Measurements from ENCODE around the gene NELL1. TPM values are rescaled to one million over a fixed set of nuclear protein-coding genes. Genes with fewer than 3 reads are reported as not detected.

Gene NELL1
- total RNA-seq, 2 experiments from 2014 or later = not detected

DNA sequence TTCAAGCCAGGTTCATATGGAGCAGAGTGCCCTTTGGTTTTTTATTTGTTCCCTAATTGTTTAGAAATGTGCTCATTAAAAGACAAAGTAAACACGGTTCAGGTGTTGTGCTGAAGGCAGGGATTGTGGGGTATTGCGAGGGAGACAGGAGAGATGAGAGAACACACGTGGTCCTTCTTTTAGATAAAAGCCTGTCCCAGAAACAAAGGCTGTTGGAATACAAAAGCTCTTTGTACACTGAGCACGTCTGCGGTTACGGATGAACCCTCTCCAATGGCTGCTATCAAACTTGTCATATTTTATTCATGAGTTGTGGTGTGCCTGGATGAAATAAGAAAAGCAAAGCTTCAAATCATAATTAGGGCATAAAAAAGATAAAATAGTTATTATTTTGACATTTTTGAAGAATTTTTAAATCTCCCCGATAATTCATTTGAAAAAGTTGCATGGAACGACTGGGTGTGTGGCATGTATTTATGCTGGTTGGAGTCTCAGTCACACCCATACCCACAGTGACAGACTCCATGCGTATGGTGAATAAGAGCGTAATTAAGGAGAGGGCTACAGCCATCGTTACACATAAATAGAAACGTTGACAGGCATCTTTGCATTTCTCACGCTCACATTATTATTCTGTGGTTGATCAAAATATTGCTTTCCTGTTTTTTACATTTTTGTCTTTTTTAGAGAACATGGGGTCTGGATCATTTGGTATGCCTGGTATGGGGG, 92.9 kb downstream of the NELL1 start:
- intact Hi-C loops (cut with DNase I, micrococcal nuclease) = no loop called here
- TF ChIP-seq, protein P1, sequence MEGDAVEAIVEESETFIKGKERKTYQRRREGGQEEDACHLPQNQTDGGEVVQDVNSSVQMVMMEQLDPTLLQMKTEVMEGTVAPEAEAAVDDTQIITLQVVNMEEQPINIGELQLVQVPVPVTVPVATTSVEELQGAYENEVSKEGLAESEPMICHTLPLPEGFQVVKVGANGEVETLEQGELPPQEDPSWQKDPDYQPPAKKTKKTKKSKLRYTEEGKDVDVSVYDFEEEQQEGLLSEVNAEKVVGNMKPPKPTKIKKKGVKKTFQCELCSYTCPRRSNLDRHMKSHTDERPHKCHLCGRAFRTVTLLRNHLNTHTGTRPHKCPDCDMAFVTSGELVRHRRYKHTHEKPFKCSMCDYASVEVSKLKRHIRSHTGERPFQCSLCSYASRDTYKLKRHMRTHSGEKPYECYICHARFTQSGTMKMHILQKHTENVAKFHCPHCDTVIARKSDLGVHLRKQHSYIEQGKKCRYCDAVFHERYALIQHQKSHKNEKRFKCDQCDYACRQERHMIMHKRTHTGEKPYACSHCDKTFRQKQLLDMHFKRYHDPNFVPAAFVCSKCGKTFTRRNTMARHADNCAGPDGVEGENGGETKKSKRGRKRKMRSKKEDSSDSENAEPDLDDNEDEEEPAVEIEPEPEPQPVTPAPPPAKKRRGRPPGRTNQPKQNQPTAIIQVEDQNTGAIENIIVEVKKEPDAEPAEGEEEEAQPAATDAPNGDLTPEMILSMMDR (IDR thresholded peaks at IDR 0.05) = no peak
- no peak overlapping the region for H3K4me3 Mint-ChIP-seq
- no peak overlapping the region for H3K27ac Mint-ChIP-seq
- no peaks in the 10 kb centered on the region for H3K36me3 Mint-ChIP-seq (ENCODE audit: low read depth)
- POLR2A ChIA-PET = no interaction called here
- Histone ChIP-seq H3K4me3 (ENCODE audit: low read length) (no peak overlapping the region), H3K4me1 (ENCODE audit: insufficient read depth, low read length) (no peaks in the 10 kb centered on the region), H3K27me3 (ENCODE audit: control insufficient read depth in 1 of 2, insufficient read depth in 2 of 2, low read length in 2 of 2) (no peaks in the 10 kb centered on the region), H3K36me3 (ENCODE audit: insufficient read depth, low read length) (no peaks in the 10 kb centered on the region), H3K27ac (ENCODE audit: low read depth in 1 of 2, low read length in 2 of 2) (no peak overlapping the region), H3K9me3 (ENCODE audit: control insufficient read depth in 1 of 2, insufficient read depth in 1 of 2, low read length in 2 of 2) (peaks cover 0 to 5% of the 10 kb centered on the region in 2 experiments)
- no peaks in the 10 kb centered on the region for H3K27me3 Mint-ChIP-seq
- ATAC-seq (ENCODE audit: poor library complexity) = no peak
- H3K4me1 Mint-ChIP-seq (ENCODE audit: low read depth) = no peaks in the 10 kb centered on the region
- CTCF ChIA-PET = no interaction called here
- no peaks in the 10 kb centered on the region for H3K9me3 Mint-ChIP-seq
- DNase-seq = no peak

DNA sequence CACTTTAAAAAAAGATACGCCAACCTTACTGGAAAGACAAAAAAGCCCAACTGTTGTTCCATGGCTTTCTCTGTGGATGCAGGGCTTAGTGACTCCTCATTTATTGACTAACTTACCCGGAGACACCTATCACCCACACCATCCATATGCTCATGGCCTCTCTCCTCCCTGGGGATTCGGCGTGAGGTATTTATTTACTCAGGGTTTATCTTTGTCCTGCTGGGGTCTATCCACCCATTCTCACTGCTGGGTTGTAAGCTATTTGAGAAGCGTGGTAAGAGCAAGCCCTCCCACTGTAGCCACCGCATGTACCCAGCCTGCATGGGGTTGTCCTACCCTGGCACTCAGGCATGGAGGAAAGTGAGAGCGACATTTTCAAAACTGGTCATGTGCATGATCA, 93.6 kb downstream of the NELL1 start:
- CTCF ChIA-PET = no interaction called here
- Mint-ChIP-seq H3K4me3 (no peak overlapping the region), H3K36me3 (ENCODE audit: low read depth) (no peaks in the 10 kb centered on the region), H3K27ac (no peak overlapping the region), H3K27me3 (no peaks in the 10 kb centered on the region), H3K4me1 (ENCODE audit: low read depth) (no peaks in the 10 kb centered on the region), H3K9me3 (no peaks in the 10 kb centered on the region)
- no peaks in the 10 kb centered on the region for H3K4me1 ChIP-seq (ENCODE audit: insufficient read depth, low read length)
- TF ChIP-seq, protein P1 (IDR thresholded peaks at IDR 0.05) = no peak
- no peak overlapping the region for H3K4me3 ChIP-seq (ENCODE audit: low read length)
- no peaks in the 10 kb centered on the region for H3K27me3 ChIP-seq (ENCODE audit: control insufficient read depth in 1 of 2, insufficient read depth in 2 of 2, low read length in 2 of 2)
- intact Hi-C loops (cut with DNase I, micrococcal nuclease) = no loop called here
- H3K9me3 ChIP-seq (ENCODE audit: control insufficient read depth in 1 of 2, insufficient read depth in 1 of 2, low read length in 2 of 2) = peaks cover 0 to 5% of the 10 kb centered on the region in 2 experiments
- POLR2A ChIA-PET = no interaction called here
- DNase-seq (no peak), ATAC-seq (ENCODE audit: poor library complexity) (no peak)
- no peak overlapping the region for H3K27ac ChIP-seq (ENCODE audit: low read depth in 1 of 2, low read length in 2 of 2)
- no peaks in the 10 kb centered on the region for H3K36me3 ChIP-seq (ENCODE audit: insufficient read depth, low read length)

DNA sequence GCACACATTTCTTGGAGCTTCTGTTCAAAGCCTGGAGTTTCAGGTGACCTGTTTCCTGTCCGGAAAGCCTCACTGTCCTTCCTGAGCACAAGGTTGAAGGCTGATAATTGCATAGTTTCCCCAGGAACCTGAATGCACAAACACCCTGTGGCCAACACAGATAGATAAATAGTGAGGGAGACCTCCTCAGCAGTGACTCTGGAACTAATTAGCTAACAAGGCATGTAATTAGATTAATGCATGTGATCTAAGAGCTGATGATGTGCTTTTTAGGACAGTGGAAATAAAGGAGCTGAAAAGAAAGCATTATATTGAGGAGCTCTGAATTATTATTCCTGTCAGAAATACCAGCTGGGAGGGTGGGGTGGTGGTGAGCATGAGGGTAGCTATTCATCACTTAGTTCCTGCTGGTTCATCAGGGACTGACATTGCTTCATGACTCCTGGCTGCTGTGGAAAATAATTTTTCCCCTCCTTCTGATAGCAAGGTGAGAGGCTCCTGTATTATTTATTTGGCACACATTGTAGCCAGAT, 101.1 kb downstream of the NELL1 start:
- TF ChIP-seq, protein P1 (IDR thresholded peaks at IDR 0.05) = no peak
- intact Hi-C loops (cut with DNase I, micrococcal nuclease) = no loop called here
- Histone ChIP-seq H3K9me3 (ENCODE audit: control insufficient read depth in 1 of 2, insufficient read depth in 1 of 2, low read length in 2 of 2) (no peaks in the 10 kb centered on the region), H3K4me1 (ENCODE audit: insufficient read depth, low read length) (no peaks in the 10 kb centered on the region), H3K27ac (ENCODE audit: low read depth in 1 of 2, low read length in 2 of 2) (no peak overlapping the region), H3K36me3 (ENCODE audit: insufficient read depth, low read length) (no peaks in the 10 kb centered on the region), H3K27me3 (ENCODE audit: control insufficient read depth in 1 of 2, insufficient read depth in 2 of 2, low read length in 2 of 2) (no peaks in the 10 kb centered on the region), H3K4me3 (ENCODE audit: low read length) (no peak overlapping the region)
- ATAC-seq (ENCODE audit: poor library complexity) (no peak), DNase-seq (no peak)
- Mint-ChIP-seq H3K27me3 (no peaks in the 10 kb centered on the region), H3K4me3 (no peak overlapping the region), H3K36me3 (ENCODE audit: low read depth) (no peaks in the 10 kb centered on the region), H3K4me1 (ENCODE audit: low read depth) (no peaks in the 10 kb centered on the region), H3K9me3 (no peaks in the 10 kb centered on the region), H3K27ac (no peak overlapping the region)
- POLR2A ChIA-PET = no interaction called here
- CTCF ChIA-PET = no interaction called here
